Activated CD4-positive, alpha-beta T cell treated with anti-CD3 and anti-CD28 coated beads, Interleukin-2, amount 50 U/mL, for 4 hours (primary cell): Measurements from ENCODE around the gene IQGAP3.

Source experiments
- DNase-seq, 2 experiments: peaks; one replicate each; pipeline ENCODE4 v3.0.0-alpha.2; 2020

The IQGAP3 gene

DNA sequence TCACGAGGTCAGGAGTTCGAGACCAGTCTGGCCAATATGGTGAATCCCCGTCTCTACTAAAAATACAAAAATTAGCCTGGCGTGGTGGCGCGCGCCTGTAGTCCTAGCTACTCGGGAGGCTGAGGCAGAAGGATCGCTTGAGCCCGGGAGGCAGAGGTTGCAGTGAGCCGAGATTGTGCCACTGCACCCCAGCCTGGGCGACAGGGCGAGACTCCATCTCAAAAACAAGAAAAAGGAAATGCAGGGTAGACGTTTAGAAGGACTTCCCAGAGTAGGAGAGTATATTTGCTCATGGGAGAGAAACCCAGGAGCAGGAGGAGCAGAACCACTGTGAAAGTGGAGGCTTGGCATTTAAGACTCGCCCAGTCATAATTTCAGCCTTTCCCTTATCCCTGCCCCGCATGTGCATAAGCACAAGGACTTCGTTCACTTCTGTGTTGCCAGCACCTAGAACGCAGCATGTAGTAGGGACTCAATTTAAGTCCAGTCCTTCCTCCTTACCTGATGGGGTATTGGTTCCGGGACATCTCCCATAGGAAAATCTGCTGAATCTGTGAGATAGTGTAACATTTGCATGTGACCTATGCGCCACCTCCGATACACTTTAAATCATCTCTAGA is 66.6 kb downstream of the IQGAP3 start:
- no peak for DNase-seq

GRCh38 chr1:156504821-156505678 is 67.3 kb downstream of the IQGAP3 start:
- DNase-seq: peak; percentile 99

DNA sequence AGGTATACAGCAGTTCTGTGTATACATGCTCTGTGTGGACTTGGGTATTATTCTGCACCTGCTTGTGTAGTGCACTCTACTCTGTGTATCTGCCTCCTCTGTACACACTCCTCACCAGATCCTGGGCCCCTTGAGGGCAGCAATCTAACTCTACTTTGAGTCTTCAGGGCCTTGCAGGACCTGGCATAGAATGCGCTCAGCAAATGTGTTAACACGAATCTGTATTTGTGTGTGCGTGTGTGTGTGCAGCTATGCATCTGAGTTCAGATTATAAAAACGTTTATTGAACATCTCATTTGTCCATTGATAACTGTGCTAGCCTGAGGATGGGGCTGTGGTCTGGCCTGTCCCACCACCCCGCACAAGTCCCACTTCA is 67.9 kb downstream of the IQGAP3 start:
- DNase-seq: no peak

DNA sequence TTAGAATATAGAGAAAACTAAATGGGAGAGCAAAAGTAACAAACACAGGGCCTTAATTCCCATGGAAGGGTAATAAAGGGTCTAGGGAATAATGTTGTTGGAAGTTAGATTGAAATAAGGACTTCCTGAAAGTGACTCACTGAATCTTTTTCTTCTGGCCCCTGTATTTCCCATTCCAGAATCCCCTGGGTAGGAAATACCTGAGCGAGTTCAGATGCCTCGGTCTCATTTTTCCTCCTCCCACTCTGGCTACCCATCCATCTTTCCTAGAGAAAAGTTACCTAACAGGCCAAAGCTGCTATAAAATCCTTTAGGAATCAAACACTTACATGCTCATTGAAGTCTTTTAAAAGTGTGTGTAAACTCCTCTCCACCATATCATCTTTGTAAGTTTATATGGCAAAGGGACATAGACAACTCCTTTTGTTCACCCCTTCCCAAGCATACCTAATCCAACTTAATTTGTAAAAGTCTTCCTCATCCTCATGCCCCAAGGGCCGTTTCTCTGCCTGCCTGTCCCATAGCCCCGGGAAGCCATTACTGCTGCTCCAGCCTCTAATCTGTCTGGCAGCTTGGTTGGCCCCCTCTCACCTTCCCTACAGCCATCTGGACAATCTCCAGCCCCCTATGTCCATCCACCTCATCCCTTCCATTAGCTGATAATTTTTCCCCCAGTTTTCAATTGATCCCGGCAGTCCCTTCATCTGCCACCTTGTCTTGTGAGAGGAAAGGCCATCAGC is 68.5 kb downstream of the IQGAP3 start:
- no peak for DNase-seq

GRCh38 chr1:156502894-156503697 is 69.3 kb downstream of the IQGAP3 start:
- DNase-seq: no peak

DNA sequence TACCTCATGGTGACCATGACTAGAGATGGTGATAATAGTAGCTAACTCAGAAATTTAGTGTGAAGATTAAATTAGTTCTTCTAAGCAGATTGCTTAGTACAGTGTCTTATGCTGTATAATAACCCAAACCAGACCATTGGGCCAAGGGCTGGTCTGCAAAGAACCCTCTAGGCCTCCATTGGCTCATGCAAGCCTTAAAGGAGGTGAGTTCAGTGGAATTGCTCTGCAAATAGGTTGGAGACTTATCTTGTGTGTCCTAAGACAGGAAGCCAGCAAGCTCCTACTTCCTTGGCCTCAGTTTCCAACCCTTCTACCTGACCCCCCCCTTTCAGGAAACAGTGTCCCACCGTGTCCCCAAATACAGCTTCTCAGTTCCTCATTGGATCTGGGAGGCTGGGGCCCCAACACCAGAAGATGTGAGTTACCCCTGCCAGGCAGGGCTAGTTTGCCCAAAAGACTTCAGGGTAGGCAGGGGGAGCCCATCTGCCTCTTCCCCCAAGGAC is 69.9 kb downstream of the IQGAP3 start:
- DNase-seq: no peak

DNA sequence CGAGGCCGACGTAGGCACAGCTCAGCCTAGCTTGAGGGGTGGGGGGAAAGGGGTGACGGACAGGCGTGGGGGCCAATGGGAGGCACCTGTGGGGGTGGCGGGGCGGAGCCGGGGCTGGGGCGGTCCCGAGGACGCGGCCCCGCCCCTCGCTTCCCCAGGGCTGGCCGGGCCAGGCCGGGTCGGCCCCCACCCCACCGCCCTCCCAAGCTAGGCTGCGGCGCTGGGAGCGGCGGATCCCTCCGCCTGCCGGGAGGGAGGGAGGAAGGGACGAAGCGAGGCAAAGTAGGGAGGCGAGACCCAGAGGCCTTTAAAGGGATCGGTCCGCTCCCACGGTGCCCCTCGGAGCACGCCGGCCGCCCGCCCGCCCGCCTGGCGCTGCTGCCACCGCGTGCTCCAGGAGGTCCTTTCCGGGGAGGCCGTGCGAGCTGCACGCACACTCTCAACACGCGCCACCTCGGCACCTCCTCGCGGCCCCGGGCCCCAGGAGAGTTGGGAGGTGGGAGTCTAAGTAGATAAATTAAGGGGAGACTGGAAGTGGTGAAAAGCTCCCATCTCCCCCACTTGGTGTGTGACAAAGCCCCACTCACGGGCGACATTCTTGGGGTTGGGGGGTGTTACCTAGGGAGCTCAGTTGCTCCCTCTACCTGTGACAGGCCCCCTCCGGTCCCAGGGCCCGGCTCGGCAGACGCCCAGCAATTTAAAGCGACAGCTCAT is 71.4 kb downstream of the IQGAP3 start:
- DNase-seq: peak; percentile 90 to 91

- no peak for DNase-seq
Measured at GRCh38 chr1:156500543-156500792, 71.9 kb downstream of the IQGAP3 start, which contains the start of gene MEF2D. Gene MEF2D, minus strand, starts transcription at chr1:156500775. Its CDS starts 17,483 bp downstream, at chr1:156483292.

GRCh38 chr1:156499842-156500542 is 72.4 kb downstream of the IQGAP3 start:
- peak; percentile 25 to 37 for DNase-seq

GRCh38 chr1:156499194-156499841 is 73.0 kb downstream of the IQGAP3 start:
- DNase-seq: no peak

DNA sequence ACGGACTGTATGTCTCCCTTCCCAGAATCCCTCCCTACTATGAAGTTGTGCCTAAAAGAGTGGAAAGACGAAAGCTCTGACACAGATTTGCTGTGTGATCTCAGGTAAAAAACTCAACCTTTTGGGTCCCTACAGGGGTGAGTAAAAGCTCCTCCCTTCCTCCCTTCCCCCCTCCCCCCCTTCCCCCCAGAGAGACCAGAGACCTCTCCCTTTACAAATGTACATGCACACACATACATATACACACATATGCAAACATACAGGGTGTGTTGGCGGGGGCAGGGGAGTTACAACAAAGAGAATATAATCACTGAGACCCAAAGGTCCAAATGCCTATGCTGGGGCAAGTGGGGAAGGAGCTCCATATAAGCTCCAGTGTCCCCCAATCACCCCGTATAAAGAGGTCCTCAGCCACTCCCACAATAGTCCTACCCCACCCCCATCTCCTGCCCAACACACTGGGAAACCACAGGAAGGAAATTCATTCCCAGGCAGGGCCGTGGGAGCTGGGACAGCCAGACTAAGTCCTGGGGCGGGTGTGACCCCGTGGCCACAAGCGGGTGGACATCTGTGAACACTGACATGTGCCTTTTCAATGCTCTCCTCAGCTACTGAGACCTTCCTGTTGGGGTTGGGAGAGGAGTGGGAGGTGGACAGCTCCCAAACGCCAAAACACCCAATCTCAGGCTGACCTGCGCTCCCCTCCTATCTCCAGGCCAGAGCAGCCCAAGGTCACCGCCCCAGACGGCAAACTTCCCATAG is 73.8 kb downstream of the IQGAP3 start:
- DNase-seq: no peak

GRCh38 chr1:156497743-156498431 is 74.5 kb downstream of the IQGAP3 start:
- DNase-seq: no peak

DNA sequence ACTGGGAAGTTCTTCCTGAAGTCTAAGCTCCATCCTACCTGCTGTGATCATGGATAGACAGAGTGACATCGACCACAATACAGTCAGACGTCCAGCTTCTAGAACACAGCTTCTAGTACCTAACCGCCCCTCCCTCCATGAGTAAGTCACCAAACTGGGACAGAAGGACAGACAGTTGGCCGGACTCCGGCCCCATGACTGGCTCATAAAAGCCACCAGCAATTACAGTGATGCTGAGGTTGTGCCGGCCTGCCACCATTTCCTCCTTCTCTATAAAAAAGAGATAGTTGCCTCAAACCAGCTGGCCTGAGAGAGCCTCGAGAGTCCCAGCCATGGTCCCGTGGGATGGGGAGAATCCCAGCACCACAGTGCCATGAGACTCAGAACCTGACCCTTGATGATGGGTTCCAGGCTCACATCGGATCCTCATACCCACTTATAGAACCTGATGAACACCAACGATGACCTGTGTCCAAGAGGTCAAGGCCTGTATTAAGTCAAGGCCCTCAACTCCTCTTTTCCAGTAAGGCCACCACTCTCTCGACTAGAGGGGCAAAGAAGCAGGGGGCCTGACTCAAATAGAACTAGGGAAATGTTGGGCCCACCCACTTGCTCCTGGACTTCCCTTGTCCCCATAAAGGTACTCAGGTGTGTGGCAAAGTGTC is 75.2 kb downstream of the IQGAP3 start:
- no peak for DNase-seq

GRCh38 chr1:156496211-156496761 is 76.1 kb downstream of the IQGAP3 start:
- DNase-seq: no peak

- no peak for DNase-seq
Measured at GRCh38 chr1:156495401-156496140, 76.8 kb downstream of the IQGAP3 start.

GRCh38 chr1:156494309-156494895 is 78.0 kb downstream of the IQGAP3 start:
- no peak for DNase-seq

- DNase-seq: no peak
Measured at GRCh38 chr1:156493742-156494141, 78.6 kb downstream of the IQGAP3 start.
